Right lobe of liver (tissue), 4 donors: Measurements from ENCODE around the gene RBM4.

Experiments
- POLR2A ChIP-seq: fragments of 450-650 bp; IDR thresholded peaks from one replicate; pipeline ENCODE4 v1.6.1; 2017; ENCODE audit warnings: antibody characterized with exemption, mild to moderate bottlenecking
- TF ChIP-seq, protein P1 (sequence below), 4 donors: fragments of 200-600 bp in 3 of 4; fragments of 450-650 bp in 1 of 4; IDR thresholded peaks; one replicate each; pipeline versions ENCODE4 v1.5.1 to v1.8.0; 2016 to 2022; ENCODE audit warnings: antibody characterized with exemption in 4 of 4, mild to moderate bottlenecking in 2 of 4
- donor health status: DM: no; HTN: no; CAD: no.
- donor health status: DM: no; HTN: no; CAD: no.
- donor health status: DM: no; HTN: yes; CAD: no.

DNA sequence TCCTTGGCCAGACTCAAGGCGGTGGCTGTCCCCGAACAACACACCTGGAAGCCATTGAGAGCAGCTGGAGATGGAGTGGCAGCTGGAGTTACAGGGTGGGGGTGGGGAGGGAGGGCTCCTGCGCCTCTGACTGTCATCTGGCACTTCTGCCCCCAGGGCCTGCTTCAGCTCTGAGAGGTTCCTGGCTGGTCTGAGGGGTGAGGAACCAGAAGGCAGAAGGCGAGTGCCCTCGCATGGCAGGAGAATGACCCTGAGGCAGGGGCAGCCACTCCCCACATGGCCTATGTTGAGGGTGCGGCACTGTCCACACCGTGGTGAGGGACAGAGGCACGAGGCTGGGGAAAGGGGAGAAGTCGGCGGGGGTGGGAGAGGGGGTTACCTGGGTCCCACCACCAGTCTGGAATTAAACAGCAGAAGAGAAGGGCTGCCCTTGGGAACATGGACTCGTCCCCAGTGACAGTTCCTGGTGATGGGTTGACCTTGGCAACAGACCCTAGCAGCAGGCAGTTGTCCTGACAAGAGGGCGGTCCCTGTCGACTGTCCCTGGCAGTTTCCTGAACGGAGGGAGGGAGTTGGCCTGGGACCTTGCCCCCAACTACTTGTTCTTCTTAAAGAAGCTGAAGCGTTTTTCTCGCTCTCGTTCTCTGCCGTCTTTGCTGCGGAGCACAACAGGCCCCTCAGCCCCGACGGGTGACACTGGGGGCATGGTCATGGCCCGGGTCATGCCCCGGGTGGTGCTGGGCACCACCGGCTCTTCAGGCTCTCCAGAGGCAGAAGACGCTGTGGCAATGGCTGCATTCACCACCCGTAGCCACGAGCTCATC is 47.0 kb downstream of the RBM4 start:
- no peak for TF ChIP-seq POLR2A
- TF ChIP-seq, protein P1, sequence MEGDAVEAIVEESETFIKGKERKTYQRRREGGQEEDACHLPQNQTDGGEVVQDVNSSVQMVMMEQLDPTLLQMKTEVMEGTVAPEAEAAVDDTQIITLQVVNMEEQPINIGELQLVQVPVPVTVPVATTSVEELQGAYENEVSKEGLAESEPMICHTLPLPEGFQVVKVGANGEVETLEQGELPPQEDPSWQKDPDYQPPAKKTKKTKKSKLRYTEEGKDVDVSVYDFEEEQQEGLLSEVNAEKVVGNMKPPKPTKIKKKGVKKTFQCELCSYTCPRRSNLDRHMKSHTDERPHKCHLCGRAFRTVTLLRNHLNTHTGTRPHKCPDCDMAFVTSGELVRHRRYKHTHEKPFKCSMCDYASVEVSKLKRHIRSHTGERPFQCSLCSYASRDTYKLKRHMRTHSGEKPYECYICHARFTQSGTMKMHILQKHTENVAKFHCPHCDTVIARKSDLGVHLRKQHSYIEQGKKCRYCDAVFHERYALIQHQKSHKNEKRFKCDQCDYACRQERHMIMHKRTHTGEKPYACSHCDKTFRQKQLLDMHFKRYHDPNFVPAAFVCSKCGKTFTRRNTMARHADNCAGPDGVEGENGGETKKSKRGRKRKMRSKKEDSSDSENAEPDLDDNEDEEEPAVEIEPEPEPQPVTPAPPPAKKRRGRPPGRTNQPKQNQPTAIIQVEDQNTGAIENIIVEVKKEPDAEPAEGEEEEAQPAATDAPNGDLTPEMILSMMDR (IDR thresholded peaks at IDR 0.05), result no peak
